Urinary bladder (tissue), 4 donors: Measurements from ENCODE around the gene CDH13. TPM values are rescaled to one million over a fixed set of nuclear protein-coding genes. Genes with fewer than 3 reads are reported as not detected.

ENCODE experiments used
- DNase-seq: peaks from one replicate; pipeline ENCODE4 v3.0.0-alpha.2; 2015; ENCODE audit errors: extremely low spot score
- H3K27ac ChIP-seq: one replicate; pipeline ENCODE4 v1.5.1; 2013; ENCODE audit warnings: low read depth, mild to moderate bottlenecking, moderate library complexity
- H3K36me3 ChIP-seq: one replicate; pipeline ENCODE4 v1.6.1; 2013; ENCODE audit warnings: mild to moderate bottlenecking, moderate library complexity; ENCODE audit not compliant: insufficient read depth
- H3K4me1 ChIP-seq: one replicate; pipeline ENCODE4 v1.6.1; 2013; ENCODE audit warnings: mild to moderate bottlenecking, moderate library complexity; ENCODE audit not compliant: insufficient read depth
- H3K4me3 ChIP-seq: one replicate; pipeline ENCODE4 v1.5.1; 2013; ENCODE audit warnings: low read depth, low read length
- WGBS: extraction: QIAGEN DNeasy Blood & Tissue Kit; methylation state at CpG from one replicate; pipeline ENCODE4 v1.1.7; 2013; 5-methylcytosine and 5-hydroxymethylcytosine counted together
- polyA plus RNA-seq: library from polyadenylated mRNA; stranded (reverse); fragments of 200-250 nt; gene quantifications from one replicate; pipeline ENCODE4 v1.2.3, GENCODE V29; 2013
- total RNA-seq: library from RNA; depleted of rRNA; stranded (reverse); fragments of >200 nt; gene quantifications from one replicate; pipeline ENCODE4 v1.2.3, GENCODE V29; 2014
- donor health status: healthy with polysubstance abuse.
- donor health status: healthy.

Gene CDH13
- total and polyA plus RNA-seq, 2 donors: 18.9 to 21.5 TPM

DNA sequence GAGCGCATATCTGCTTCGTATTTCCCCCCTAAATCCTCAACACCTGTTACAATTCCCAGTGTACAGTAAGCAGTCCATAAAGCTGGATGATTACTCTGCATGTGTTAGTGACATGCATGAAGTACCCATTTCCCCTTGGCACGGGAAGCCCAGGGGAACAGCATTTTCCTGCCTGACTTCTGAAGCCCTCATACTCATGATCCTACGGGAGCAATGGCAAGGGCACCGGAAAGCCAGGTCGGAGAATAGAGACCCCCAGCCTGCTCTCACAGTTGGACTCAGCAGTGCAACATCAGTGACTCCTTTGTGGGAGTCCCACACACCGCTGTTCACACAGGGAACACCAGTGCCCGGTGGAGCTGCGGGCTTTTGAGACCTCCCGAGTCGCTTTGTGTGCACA lies 336.9 kb downstream of the CDH13 start:
- WGBS: 34% methylated on average over 11 of the region's 11 CpGs
- no peaks in the 10 kb centered on the region for H3K4me1 ChIP-seq
- no peaks in the 10 kb centered on the region for H3K36me3 ChIP-seq
- H3K4me3 ChIP-seq: no peak overlapping the region
- no peak overlapping the region for H3K27ac ChIP-seq
- no peak for DNase-seq

DNA sequence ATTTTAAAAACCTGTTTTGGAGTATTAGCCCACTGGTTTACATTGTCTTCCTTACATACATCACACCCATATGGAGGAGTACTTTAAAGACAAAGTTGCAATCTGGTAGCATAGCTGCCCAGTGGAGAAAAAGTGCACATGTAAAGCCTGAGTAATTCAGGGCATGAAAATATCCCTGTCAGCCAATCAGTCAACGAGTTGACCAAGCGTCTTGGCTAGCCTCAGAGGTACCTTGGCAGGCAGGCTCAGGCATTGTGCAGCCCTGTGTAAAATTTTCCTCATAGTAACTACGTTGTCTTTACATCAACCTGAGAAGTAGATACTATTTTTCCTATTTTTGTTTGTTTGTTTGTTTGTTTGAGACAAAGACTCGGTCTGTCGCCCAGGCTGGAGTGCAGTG lies 339.0 kb downstream of the CDH13 start:
- 83% methylated on average over 5 of the region's 5 CpGs for WGBS
- Histone ChIP-seq H3K4me1 (no peaks in the 10 kb centered on the region), H3K36me3 (no peaks in the 10 kb centered on the region), H3K27ac (no peak overlapping the region), H3K4me3 (no peak overlapping the region)
- no peak for DNase-seq

DNA sequence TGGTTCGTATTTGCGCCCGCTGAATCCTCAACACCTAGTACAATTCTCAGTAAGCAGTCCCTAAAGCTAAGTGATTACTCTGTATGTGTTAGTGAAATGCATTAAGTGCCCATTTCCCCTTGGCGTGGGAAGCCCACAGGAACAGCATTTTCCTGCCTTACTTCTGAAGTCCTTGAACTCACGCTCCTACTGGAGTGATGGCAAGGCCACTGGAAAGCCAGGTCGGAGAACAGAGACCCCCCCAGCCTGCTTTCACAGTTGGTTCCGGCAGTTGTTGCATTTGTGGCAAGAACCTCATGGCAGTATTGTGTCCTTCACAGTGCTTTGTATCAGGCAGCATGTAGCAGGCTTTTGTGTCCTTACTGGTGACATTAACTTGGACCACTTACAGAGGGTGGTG lies 340.7 kb downstream of the CDH13 start:
- 84% methylated on average over 7 of the region's 7 CpGs for WGBS
- DNase-seq: no peak
- Histone ChIP-seq H3K27ac (no peak overlapping the region), H3K36me3 (no peaks in the 10 kb centered on the region), H3K4me1 (no peaks in the 10 kb centered on the region), H3K4me3 (no peak overlapping the region)

- no peaks in the 10 kb centered on the region for H3K4me1 ChIP-seq
- 53% methylated on average over 5 of the region's 5 CpGs for WGBS
- H3K36me3 ChIP-seq: no peaks in the 10 kb centered on the region
- no peak overlapping the region for H3K4me3 ChIP-seq
- H3K27ac ChIP-seq: no peak overlapping the region
- DNase-seq: no peak
Observed at GRCh38 chr16:82971126-82971525, 344.4 kb downstream of the CDH13 start.

GRCh38 chr16:82972331-82972919 lies 345.7 kb downstream of the CDH13 start:
- H3K4me1 ChIP-seq: no peaks in the 10 kb centered on the region
- WGBS: 71% methylated on average over 4 of the region's 4 CpGs
- no peaks in the 10 kb centered on the region for H3K36me3 ChIP-seq
- no peak overlapping the region for H3K4me3 ChIP-seq
- no peak for DNase-seq
- no peak overlapping the region for H3K27ac ChIP-seq

GRCh38 chr16:82979406-82980111 lies 352.8 kb downstream of the CDH13 start:
- H3K4me1 ChIP-seq: no peaks in the 10 kb centered on the region
- H3K27ac ChIP-seq: no peak overlapping the region
- 55% methylated on average over 4 of the region's 4 CpGs for WGBS
- DNase-seq: no peak
- H3K4me3 ChIP-seq: no peak overlapping the region
- no peaks in the 10 kb centered on the region for H3K36me3 ChIP-seq

- WGBS: 67% methylated on average over 3 of the region's 3 CpGs
- Histone ChIP-seq H3K27ac (no peak overlapping the region), H3K36me3 (no peaks in the 10 kb centered on the region), H3K4me3 (no peak overlapping the region), H3K4me1 (no peaks in the 10 kb centered on the region)
- DNase-seq: no peak
Observed at GRCh38 chr16:82980810-82981209, 354.0 kb downstream of the CDH13 start.

GRCh38 chr16:82987767-82988166 lies 361.0 kb downstream of the CDH13 start:
- no peak for DNase-seq
- Histone ChIP-seq H3K4me3 (no peak overlapping the region), H3K27ac (no peak overlapping the region), H3K4me1 (no peaks in the 10 kb centered on the region), H3K36me3 (no peaks in the 10 kb centered on the region)
- WGBS: 69% methylated on average over 3 of the region's 3 CpGs

- no peak for DNase-seq
- Histone ChIP-seq H3K27ac (no peak overlapping the region), H3K36me3 (no peaks in the 10 kb centered on the region), H3K4me3 (no peak overlapping the region), H3K4me1 (no peaks in the 10 kb centered on the region)
- WGBS: 85% methylated on average over 3 of the region's 3 CpGs
Observed at GRCh38 chr16:82990155-82990554, 363.4 kb downstream of the CDH13 start.

DNA sequence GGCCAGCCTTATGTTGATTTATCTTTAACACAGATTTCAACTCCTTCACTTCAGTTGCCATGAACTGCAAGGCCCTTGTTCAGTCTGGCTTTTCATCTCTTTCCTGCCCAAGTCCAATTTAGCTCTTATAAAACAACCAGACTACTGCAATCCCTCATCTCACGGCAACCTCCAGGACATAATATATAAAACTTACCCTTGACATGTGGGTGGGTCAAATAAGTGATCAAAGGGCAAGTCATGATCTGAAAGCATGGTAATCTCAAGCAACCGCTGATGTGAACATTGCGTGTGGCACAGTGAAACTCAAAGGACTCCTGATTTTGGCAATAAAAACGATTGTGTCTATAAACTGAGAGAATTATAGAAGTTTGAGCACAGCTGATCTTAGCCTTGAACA lies 364.6 kb downstream of the CDH13 start:
- H3K36me3 ChIP-seq: no peaks in the 10 kb centered on the region
- WGBS: 65% methylated on average over 4 of the region's 4 CpGs
- no peak overlapping the region for H3K4me3 ChIP-seq
- no peak for DNase-seq
- no peak overlapping the region for H3K27ac ChIP-seq
- H3K4me1 ChIP-seq: no peaks in the 10 kb centered on the region

- Histone ChIP-seq H3K27ac (no peak overlapping the region), H3K36me3 (no peaks in the 10 kb centered on the region), H3K4me3 (no peak overlapping the region), H3K4me1 (no peaks in the 10 kb centered on the region)
- 40% methylated on average over 4 of the region's 4 CpGs for WGBS
- DNase-seq: no peak
Observed at GRCh38 chr16:82991966-82992675, 365.4 kb downstream of the CDH13 start.

GRCh38 chr16:82992786-82993185 lies 366.0 kb downstream of the CDH13 start:
- no peaks in the 10 kb centered on the region for H3K36me3 ChIP-seq
- H3K4me1 ChIP-seq: no peaks in the 10 kb centered on the region
- no peak overlapping the region for H3K4me3 ChIP-seq
- H3K27ac ChIP-seq: no peak overlapping the region
- no peak for DNase-seq
- WGBS: 79% methylated on average over 3 of the region's 3 CpGs

GRCh38 chr16:82993415-82993814 lies 366.6 kb downstream of the CDH13 start:
- 88% methylated on average over 5 of the region's 5 CpGs for WGBS
- H3K27ac ChIP-seq: no peak overlapping the region
- H3K4me3 ChIP-seq: no peak overlapping the region
- no peaks in the 10 kb centered on the region for H3K36me3 ChIP-seq
- no peak for DNase-seq
- no peaks in the 10 kb centered on the region for H3K4me1 ChIP-seq

- WGBS: 84% methylated on average over 4 of the region's 4 CpGs
- DNase-seq: no peak
- Histone ChIP-seq H3K27ac (no peak overlapping the region), H3K4me1 (no peaks in the 10 kb centered on the region), H3K36me3 (no peaks in the 10 kb centered on the region), H3K4me3 (no peak overlapping the region)
Observed at GRCh38 chr16:82993926-82994325, 367.2 kb downstream of the CDH13 start.
